Dermis blood vessel endothelial cell (primary cell): Measurements from ENCODE around the gene ZMIZ1. TPM values are rescaled to one million over a fixed set of nuclear protein-coding genes. Genes with fewer than 3 reads are reported as not detected.

ENCODE experiments used
- DNase-seq: peaks from one replicate; pipeline ENCODE4 v3.0.0; 2010
- total RNA-seq: library from RNA; depleted of rRNA; stranded (reverse); fragments of >200 nt; gene quantifications from 2 replicates; pipeline ENCODE4 v1.2.3, GENCODE V29; 2014

Gene ZMIZ1
- total RNA-seq, 1 donor from 2014 or later: 18.2 TPM

- no peak for DNase-seq
These were observed 105.0 kb downstream of the ZMIZ1 start for GRCh38 chr10:79173582-79174262.

- DNase-seq: no peak
These were observed 107.3 kb downstream of the ZMIZ1 start for GRCh38 chr10:79176052-79176501.

GRCh38 chr10:79176949-79177602 lies 108.3 kb downstream of the ZMIZ1 start:
- DNase-seq: peak; percentile 89

- no peak for DNase-seq
These were observed 109.4 kb downstream of the ZMIZ1 start for GRCh38 chr10:79178070-79178576.

GRCh38 chr10:79178614-79179163 lies 109.9 kb downstream of the ZMIZ1 start:
- peak; percentile 88 for DNase-seq

GRCh38 chr10:79179164-79179956 lies 110.6 kb downstream of the ZMIZ1 start:
- DNase-seq: peak; percentile 56

GRCh38 chr10:79179957-79180309 lies 111.2 kb downstream of the ZMIZ1 start:
- no peak for DNase-seq

- peak; percentile 36 for DNase-seq
These were observed 111.9 kb downstream of the ZMIZ1 start for GRCh38 chr10:79180414-79181221.

- no peak for DNase-seq
These were observed 112.5 kb downstream of the ZMIZ1 start for GRCh38 chr10:79181227-79181626.

GRCh38 chr10:79181698-79182521 lies 113.1 kb downstream of the ZMIZ1 start:
- DNase-seq: no peak

GRCh38 chr10:79182781-79183467 lies 114.2 kb downstream of the ZMIZ1 start:
- no peak for DNase-seq

- DNase-seq: no peak
These were observed 114.7 kb downstream of the ZMIZ1 start for GRCh38 chr10:79183468-79183865.

GRCh38 chr10:79184145-79184625 lies 115.4 kb downstream of the ZMIZ1 start:
- DNase-seq: peak; percentile 85

GRCh38 chr10:79184657-79185056 lies 115.9 kb downstream of the ZMIZ1 start:
- DNase-seq: no peak

- DNase-seq: no peak
These were observed 116.5 kb downstream of the ZMIZ1 start for GRCh38 chr10:79185067-79185774.

- no peak for DNase-seq
These were observed 117.1 kb downstream of the ZMIZ1 start for GRCh38 chr10:79185796-79186374.

- DNase-seq: no peak
These were observed 117.8 kb downstream of the ZMIZ1 start for GRCh38 chr10:79186486-79187120.

GRCh38 chr10:79187121-79187940 lies 118.6 kb downstream of the ZMIZ1 start:
- DNase-seq: no peak
